Thyroid gland (tissue), 4 donors: ENCODE measurements around the gene YPEL3.

Experiments used
- CTCF ChIP-seq, 6 experiments: fragments of 200-600 bp in 3 of 6; fragments of 450-650 bp in 3 of 6; sonication (generic) in 3 of 6; IDR thresholded peaks; one replicate each; pipeline ENCODE4 v1.5.1; 2016 to 2019; ENCODE audit warnings: antibody characterized with exemption in 6 of 6, mild to moderate bottlenecking in 2 of 6, inconsistent platforms in 1 of 6, moderate library complexity in 1 of 6
- POLR2A ChIP-seq, 2 donors: fragments of 450-650 bp; IDR thresholded peaks; one replicate each; pipeline ENCODE4 v1.6.1; 2017; ENCODE audit warnings: antibody characterized with exemption in 2 of 2, mild to moderate bottlenecking in 2 of 2, moderate library complexity in 1 of 2

GRCh38 chr16:30113711-30114333 lies 17.8 kb upstream of the YPEL3 start:
- no peak for TF ChIP-seq CTCF (IDR thresholded peaks at IDR 0.05)
- no peak for TF ChIP-seq POLR2A (IDR thresholded peaks at IDR 0.05)
